H1 (cell line): ENCODE data around the gene DGKD. TPM values are rescaled to one million over a fixed set of nuclear protein-coding genes. Genes with fewer than 3 reads are reported as not detected.

ENCODE experiments used
- CTCF ChIA-PET: fragments of 300-600 bp; sonication (Branson Sonifier 250); formaldehyde crosslinking; loops from one replicate; lab custom pipeline; 2021; ENCODE audit not compliant: partially characterized antibody; lab: Charles Lee
- POLR2A ChIA-PET: fragments of 300-600 bp; sonication (Branson Sonifier 250); formaldehyde crosslinking; loops from one replicate; lab custom pipeline; 2021; ENCODE audit warnings: inconsistent platforms; ENCODE audit not compliant: partially characterized antibody; lab: Charles Lee
- DNase-seq, 2 experiments: peaks; one replicate each; pipeline versions ENCODE4 v3.0.0 to v3.0.0-alpha.2; 2010 to 2022; ENCODE audit warnings: low spot score in 2 of 2, low read depth in 1 of 2, mixed read lengths in 1 of 2
- FAIRE-seq: peaks from 2 replicates; lab custom pipeline; 2011; peaks lifted over from hg19 to GRCh38; lab: Jason Lieb, UNC
- H2AFZ ChIP-seq: 2 replicates; pipeline ENCODE4 v1.8.1; 2012; ENCODE audit warnings: low read length, inconsistent platforms
- H2AK5ac ChIP-seq: 2 replicates; pipeline ENCODE4 v1.6.1; 2013; ENCODE audit warnings: low read depth, low read length
- H2BK120ac ChIP-seq: replicated peaks from 2 replicates; pipeline ENCODE3; 2013; ENCODE audit warnings: low read depth, low read length, inconsistent platforms
- H2BK12ac ChIP-seq: 2 replicates; pipeline ENCODE4 v1.6.1; 2013; ENCODE audit warnings: low read depth, low read length
- H2BK15ac ChIP-seq: 2 replicates; pipeline ENCODE4 v1.6.1; 2013; ENCODE audit warnings: low read length
- H2BK20ac ChIP-seq: 2 replicates; pipeline ENCODE4 v1.6.1; 2013; ENCODE audit warnings: low read length
- H2BK5ac ChIP-seq: 2 replicates; pipeline ENCODE4 v1.6.1; 2013; ENCODE audit warnings: low read depth, low read length
- H3K14ac ChIP-seq: 2 replicates; pipeline ENCODE4 v1.6.1; 2013; ENCODE audit warnings: inconsistent platforms; ENCODE audit not compliant: insufficient read length
- H3K18ac ChIP-seq: 2 replicates; pipeline ENCODE4 v1.6.1; 2013; ENCODE audit warnings: low read length; ENCODE audit errors: extremely low read depth
- H3K23ac ChIP-seq: 2 replicates; pipeline ENCODE4 v1.6.1; 2013; ENCODE audit warnings: inconsistent platforms; ENCODE audit not compliant: insufficient read length
- H3K23me2 ChIP-seq: 2 replicates; pipeline ENCODE4 v1.6.1; 2013; ENCODE audit warnings: low read depth, low read length
- H3K27ac ChIP-seq: 2 replicates; pipeline ENCODE4 v1.6.1; 2011; ENCODE audit warnings: low read depth, low read length, inconsistent platforms
- H3K27me3 ChIP-seq, 4 experiments: replicated peaks in 1 of 4; 1 replicate in 1 of 4; 2 replicates in 3 of 4; pipeline versions ENCODE4 v1.6.1 to v1.8.1; 2011 to 2013; ENCODE audit warnings: low read length in 3 of 4, mild to moderate bottlenecking in 3 of 4, inconsistent platforms in 2 of 4, mixed read lengths in 2 of 4, moderate library complexity in 1 of 4; ENCODE audit not compliant: control insufficient read depth in 3 of 4, insufficient read depth in 3 of 4; ENCODE audit errors: extremely low read depth in 1 of 4
- H3K36me3 ChIP-seq, 4 experiments: 2 replicates each; pipeline versions ENCODE4 v1.6.1 to v1.8.1; 2011 to 2013; ENCODE audit warnings: mild to moderate bottlenecking in 4 of 4, low read length in 3 of 4, moderate library complexity in 2 of 4, control low read depth in 1 of 4, inconsistent platforms in 1 of 4; ENCODE audit not compliant: insufficient read depth in 4 of 4, control insufficient read depth in 2 of 4
- H3K4ac ChIP-seq: replicated peaks from 2 replicates; pipeline ENCODE3; 2013; ENCODE audit warnings: low read length, low read depth, mixed read lengths, inconsistent platforms; ENCODE audit not compliant: insufficient read length
- H3K4me1 ChIP-seq, 4 experiments: replicated peaks in 1 of 4; 1 replicate in 1 of 4; 2 replicates in 3 of 4; pipeline versions ENCODE4 v1.6.1 to v1.8.1; 2011 to 2013; ENCODE audit warnings: low read length in 3 of 4, inconsistent platforms in 2 of 4, mixed read lengths in 1 of 4; ENCODE audit not compliant: insufficient read depth in 4 of 4, control insufficient read depth in 3 of 4
- H3K4me2 ChIP-seq, 2 experiments: 2 replicates each; pipeline versions ENCODE4 v1.6.1 to v1.8.1; 2011 to 2013; ENCODE audit warnings: low read depth in 2 of 2, low read length in 2 of 2, control low read depth in 1 of 2, inconsistent platforms in 1 of 2, mild to moderate bottlenecking in 1 of 2; ENCODE audit not compliant: insufficient read depth in 1 of 2
- H3K4me3 ChIP-seq, 4 experiments: fragments of 200-600, 300-600 bp in 1 of 4; sonication (generic), shearing (Covaris generic), sonication (Bioruptor Twin) in 1 of 4; 2 replicates each; pipeline versions ENCODE4 v1.5.1 to v1.8.1; 2011 to 2016; ENCODE audit warnings: low read length in 4 of 4, low read depth in 3 of 4, control low read depth in 2 of 4, inconsistent platforms in 2 of 4, mild to moderate bottlenecking in 2 of 4, mixed read lengths in 1 of 4, moderate library complexity in 1 of 4; ENCODE audit not compliant: insufficient read depth in 2 of 4; ENCODE audit errors: extremely low read depth in 1 of 4
- H3K56ac ChIP-seq: replicated peaks from 2 replicates; pipeline ENCODE3; 2013; ENCODE audit warnings: low read depth, mild to moderate bottlenecking, mixed read lengths, low read length, inconsistent platforms; ENCODE audit not compliant: insufficient read length
- H3K79me1 ChIP-seq: 2 replicates; pipeline ENCODE4 v1.6.1; 2013; ENCODE audit warnings: low read depth, low read length, control low read depth
- H3K79me2 ChIP-seq, 2 experiments: 2 replicates each; pipeline versions ENCODE4 v1.6.1 to v1.8.1; 2012 to 2013; ENCODE audit warnings: low read length in 2 of 2, mild to moderate bottlenecking in 2 of 2, inconsistent platforms in 1 of 2; ENCODE audit not compliant: insufficient read depth in 2 of 2, control insufficient read depth in 1 of 2
- H3K9ac ChIP-seq, 4 experiments: replicated peaks in 1 of 4; 1 replicate in 1 of 4; 2 replicates in 3 of 4; pipeline versions ENCODE4 v1.6.1 to v1.8.1; 2011 to 2013; ENCODE audit warnings: low read depth in 3 of 4, low read length in 3 of 4, control low read depth in 2 of 4, mild to moderate bottlenecking in 2 of 4, moderate library complexity in 2 of 4, inconsistent platforms in 1 of 4; ENCODE audit errors: extremely low read depth in 1 of 4
- H3K9me3 ChIP-seq, 2 experiments: 2 replicates each; pipeline versions ENCODE4 v1.6.1 to v1.8.1; 2012 to 2013; ENCODE audit warnings: mild to moderate bottlenecking in 2 of 2, moderate library complexity in 2 of 2, control low read depth in 1 of 2, inconsistent platforms in 1 of 2, low read depth in 1 of 2, low read length in 1 of 2, mixed read lengths in 1 of 2; ENCODE audit not compliant: insufficient read depth in 2 of 2
- H4K20me1 ChIP-seq, 2 experiments: replicated peaks in 1 of 2; 2 replicates each; pipeline versions ENCODE3 to v1.8.1; 2011 to 2013; ENCODE audit warnings: inconsistent platforms in 2 of 2, low read length in 2 of 2, mild to moderate bottlenecking in 1 of 2; ENCODE audit not compliant: insufficient read depth in 2 of 2, control insufficient read depth in 1 of 2
- H4K5ac ChIP-seq: 2 replicates; pipeline ENCODE4 v1.6.1; 2013; ENCODE audit warnings: low read length, low read depth, mixed read lengths, inconsistent platforms; ENCODE audit not compliant: insufficient read length
- H4K8ac ChIP-seq: 2 replicates; pipeline ENCODE4 v1.8.0; 2013; ENCODE audit warnings: mild to moderate bottlenecking, moderate library complexity, low read length, inconsistent platforms; ENCODE audit not compliant: insufficient read depth; ENCODE audit errors: extremely low read depth
- H4K91ac ChIP-seq: replicated peaks from 2 replicates; pipeline ENCODE3; 2013; ENCODE audit warnings: low read length, mixed read lengths, inconsistent platforms; ENCODE audit not compliant: insufficient read length
- CBX8 ChIP-seq: fragments of 300-800, 300-1000 bp; sonication (generic); IDR thresholded peaks from 2 replicates; pipeline ENCODE4 v1.7.1; 2016; ENCODE audit warnings: low read depth, low read length, borderline replicate concordance
- CEBPB ChIP-seq: IDR thresholded peaks from 2 replicates; pipeline ENCODE4 v1.6.1; 2012; ENCODE audit warnings: low read depth, low read length
- CHD2 ChIP-seq: IDR thresholded peaks from 2 replicates; pipeline ENCODE4 v1.6.1; 2012; ENCODE audit warnings: low read length, improper control_type of control experiment
- EP300 ChIP-seq, 2 experiments: IDR thresholded peaks; 1 replicate in 1 of 2; 2 replicates in 1 of 2; pipeline ENCODE4 v1.6.1; 2011 to 2012; ENCODE audit warnings: low read depth in 2 of 2, low read length in 2 of 2, mild to moderate bottlenecking in 2 of 2, borderline replicate concordance in 1 of 2, inconsistent platforms in 1 of 2, moderate library complexity in 1 of 2
- FOSL1 ChIP-seq: IDR thresholded peaks from 2 replicates; pipeline ENCODE4 v1.6.1; 2011; ENCODE audit warnings: mild to moderate bottlenecking, low read depth, low read length, moderate library complexity; ENCODE audit not compliant: insufficient read depth
- HDAC2 ChIP-seq, 2 experiments: fragments of 300-600 bp in 1 of 2; sonication (generic) in 1 of 2; IDR thresholded peaks; 2 replicates each; pipeline ENCODE4 v1.6.1; 2011 to 2012; ENCODE audit warnings: low read depth in 2 of 2, low read length in 2 of 2, mild to moderate bottlenecking in 2 of 2, moderate library complexity in 2 of 2, borderline replicate concordance in 1 of 2, inconsistent platforms in 1 of 2
- JUN ChIP-seq: IDR thresholded peaks from 2 replicates; pipeline ENCODE4 v1.6.1; 2011; ENCODE audit warnings: low read depth, mild to moderate bottlenecking, improper control_type of control experiment, low read length
- MAFK ChIP-seq: IDR thresholded peaks from 2 replicates; pipeline ENCODE4 v1.6.1; 2012; ENCODE audit warnings: low read depth, mild to moderate bottlenecking, improper control_type of control experiment, low read length
- NRF1 ChIP-seq: IDR thresholded peaks from 2 replicates; pipeline ENCODE4 v1.6.1; 2011; ENCODE audit warnings: mild to moderate bottlenecking, low read depth, low read length, improper control_type of control experiment
- POU5F1 ChIP-seq: IDR thresholded peaks from 2 replicates; pipeline ENCODE4 v1.6.1; 2011; ENCODE audit warnings: low read depth, mild to moderate bottlenecking, low read length, moderate library complexity
- SIX5 ChIP-seq: IDR thresholded peaks from 2 replicates; pipeline ENCODE4 v1.6.1; 2011; ENCODE audit warnings: mild to moderate bottlenecking, low read depth, low read length
- SP2 ChIP-seq: IDR thresholded peaks from 2 replicates; pipeline ENCODE4 v1.6.1; 2012; ENCODE audit warnings: mild to moderate bottlenecking, low read length, inconsistent platforms
- WGBS, 2 experiments: shearing (Covaris generic) in 1 of 2; methylation state at CpG; one replicate each; pipeline versions ENCODE4 v1.1.6 to v1.1.7; 2013 to 2015; ENCODE audit warnings: low lambda C conversion rate in 2 of 2, mixed read lengths in 2 of 2, inconsistent platforms in 1 of 2, low coverage in 1 of 2, missing lambda C conversion rate in 1 of 2; ENCODE audit not compliant: insufficient replicate concordance in 2 of 2, insufficient coverage in 1 of 2, insufficient read length in 1 of 2; ENCODE audit errors: extremely low coverage in 1 of 2, missing lambda C conversion rate in 1 of 2; 5-methylcytosine and 5-hydroxymethylcytosine counted together
- polyA plus RNA-seq, 7 experiments: library from polyadenylated mRNA; depleted of rRNA in 3 of 7; stranded (reverse) in 5 of 7; unstranded in 2 of 7; fragments of >200 nt in 5 of 7; fragments of 200-250 nt in 2 of 7; gene quantifications; 1 replicate in 5 of 7; 2 replicates in 1 of 7; 4 replicates in 1 of 7; pipeline versions ENCODE4 v1.2.1 to v1.2.3, GENCODE V29; 2011 to 2013; ENCODE audit warnings: missing spikeins in 2 of 7, mixed read lengths in 2 of 7
- total RNA-seq: library from RNA; stranded (reverse); fragmentation: NEBNext Ultra II Directional; extraction: Animal tissue kit (Norgen Biotek cat#: 25700); gene quantifications from 2 replicates; pipeline ENCODE4 v1.2.1, GENCODE V29; 2021
- TF ChIP-seq, protein P1 (sequence below): IDR thresholded peaks from 2 replicates; pipeline ENCODE4 v1.6.1; 2012; ENCODE audit warnings: low read length, inconsistent platforms

DGKD gene
- total and polyA plus RNA-seq, 2 of the 8 experiments (the other 6 are each of a cell fraction or from before 2014, with no cell fraction given): 7.7 to 30.9 TPM

- Histone ChIP-seq H3K23ac (no peak overlapping the region), H4K91ac (no peak overlapping the region), H4K5ac (no peak overlapping the region), H2AFZ (no peak overlapping the region), H3K36me3 (no peaks in the 10 kb centered on the region), H2BK5ac (no peak overlapping the region), H3K4me2 (no peak overlapping the region), H4K8ac (no peak overlapping the region), H2BK15ac (no peak overlapping the region), H3K14ac (no peak overlapping the region), H3K79me1 (no peaks in the 10 kb centered on the region), H3K23me2 (no peaks in the 10 kb centered on the region), H3K27ac (no peak overlapping the region), H3K27me3 (no peaks in the 10 kb centered on the region), H2BK20ac (no peak overlapping the region; the same call in 1 of the 2 replicates), H3K4me3 (no peak overlapping the region), H3K9ac (no peak overlapping the region), H3K4ac (no peak overlapping the region), H2BK12ac (no peak overlapping the region), H2BK120ac (no peak overlapping the region), H3K9me3 (0 out of 4 replicates have a peak, but pooled peaks cover 0 to 1% of the 10 kb centered on the region in 2 experiments), H3K18ac (no peak overlapping the region), H3K4me1 (no peaks in the 10 kb centered on the region), H2AK5ac (no peak overlapping the region), H4K20me1 (no peaks in the 10 kb centered on the region), H3K56ac (no peak overlapping the region), H3K79me2 (no peaks in the 10 kb centered on the region)
- ChIA-PET POLR2A (interaction anchor here (0.6 kb wide), 1 partner anchor 47 kb away, joined by 4 read pairs; no protein-coding TSS in a partner anchor), CTCF (interaction anchor here (1.3 to 2.0 kb wide), 2 partner anchors 9 to 102 kb away, joined by 4 to 8 read pairs; no protein-coding TSS in a partner anchor)
- WGBS, 2 experiments: 89% methylated on average over 12 of the region's 12 CpGs; no CpG with 5 or more reads in 1 of the 2 experiments
- FAIRE-seq: no peak
- no peak for DNase-seq
- no peak for TF ChIP-seq CEBPB
- TF ChIP-seq FOSL1: no peak
- no peak for TF ChIP-seq CBX8
- no peak for TF ChIP-seq POU5F1
- TF ChIP-seq HDAC2 (IDR thresholded peaks at IDR 0.05; ENCODE audit: borderline replicate concordance in 1 of 2, low read depth in 2 of 2, low read length in 2 of 2): no peak
- no peak for TF ChIP-seq CHD2
- TF ChIP-seq JUN: no peak
- TF ChIP-seq, protein P1, sequence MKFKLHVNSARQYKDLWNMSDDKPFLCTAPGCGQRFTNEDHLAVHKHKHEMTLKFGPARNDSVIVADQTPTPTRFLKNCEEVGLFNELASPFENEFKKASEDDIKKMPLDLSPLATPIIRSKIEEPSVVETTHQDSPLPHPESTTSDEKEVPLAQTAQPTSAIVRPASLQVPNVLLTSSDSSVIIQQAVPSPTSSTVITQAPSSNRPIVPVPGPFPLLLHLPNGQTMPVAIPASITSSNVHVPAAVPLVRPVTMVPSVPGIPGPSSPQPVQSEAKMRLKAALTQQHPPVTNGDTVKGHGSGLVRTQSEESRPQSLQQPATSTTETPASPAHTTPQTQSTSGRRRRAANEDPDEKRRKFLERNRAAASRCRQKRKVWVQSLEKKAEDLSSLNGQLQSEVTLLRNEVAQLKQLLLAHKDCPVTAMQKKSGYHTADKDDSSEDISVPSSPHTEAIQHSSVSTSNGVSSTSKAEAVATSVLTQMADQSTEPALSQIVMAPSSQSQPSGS: no peak
- TF ChIP-seq EP300 (IDR thresholded peaks at IDR 0.05; ENCODE audit: borderline replicate concordance in 1 of 2, low read depth in 2 of 2, low read length in 2 of 2): no peak
- no peak for TF ChIP-seq NRF1
- TF ChIP-seq SIX5: no peak
- no peak for TF ChIP-seq MAFK
- no peak for TF ChIP-seq SP2
Measured at GRCh38 chr2:233346376-233346775, 7.9 kb upstream of the DGKD start.
